HK-2 (cell line): ENCODE results near the gene SERINC2.

Experiments used
- DNase-seq: peaks from one replicate; pipeline ENCODE4 v3.0.0-alpha.2; 2018; ENCODE audit not compliant: unreplicated experiment

SERINC2 gene

GRCh38 chr1:31412732-31413404 lies at the start of gene SERINC2:
SERINC2 (plus strand) TSS chr1:31413213; CDS start chr1:31413266, 53 bp downstream.
- DNase-seq, result peak; percentile 32

DNA sequence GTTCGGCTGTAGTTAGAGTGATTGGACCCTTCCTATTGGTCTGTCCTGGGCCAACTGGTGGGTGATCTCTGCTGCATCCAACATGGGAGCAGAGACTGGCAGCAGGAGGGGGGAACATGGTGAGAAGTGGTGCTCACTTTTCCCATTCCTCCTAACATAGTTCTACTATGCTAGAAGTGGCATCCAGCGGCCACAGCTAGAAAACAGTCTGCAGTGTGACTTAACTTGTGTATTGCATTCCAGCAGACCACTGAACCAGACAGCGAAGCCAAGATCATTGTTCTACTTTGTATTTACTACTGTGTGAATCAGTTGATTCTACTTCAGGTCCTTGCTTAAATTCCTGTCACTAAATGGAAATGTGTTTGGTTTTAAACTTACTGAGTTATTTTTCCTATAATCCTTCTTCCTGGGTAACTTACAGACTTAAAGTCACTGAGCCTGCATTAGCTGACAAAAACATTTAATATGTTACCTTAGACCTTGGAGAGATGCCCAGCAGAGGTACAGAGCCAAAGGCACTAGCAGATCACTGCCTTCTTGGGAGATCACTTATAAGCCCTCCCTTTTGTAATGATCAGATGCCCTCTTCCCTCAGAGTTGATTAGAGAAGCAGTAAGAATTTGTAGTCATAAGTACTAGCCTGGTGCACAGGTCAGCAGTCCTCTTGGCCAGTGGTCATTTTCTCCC lies 48.3 kb upstream of the SERINC2 start:
- DNase-seq, result peak; percentile 33

DNA sequence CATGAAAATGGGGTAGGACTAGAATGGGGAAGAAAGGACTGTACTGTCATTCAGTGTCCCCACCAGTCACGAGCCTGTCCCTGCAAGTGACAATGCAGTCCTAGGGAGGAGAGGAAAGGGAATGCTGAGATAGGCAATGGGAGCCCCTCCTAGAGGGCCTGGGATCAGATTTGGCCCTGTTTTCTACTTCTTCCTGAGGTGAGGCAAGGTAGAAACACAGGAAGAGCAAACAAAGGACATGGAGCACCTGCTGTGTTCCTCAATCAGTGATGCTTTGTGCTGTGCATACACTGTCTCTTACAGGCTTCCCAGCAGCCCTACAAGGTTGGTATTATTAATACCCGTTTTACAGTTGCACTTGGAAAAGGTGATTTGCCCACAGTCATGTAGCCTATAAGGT lies 46.2 kb upstream of the SERINC2 start:
- no peak for DNase-seq

GRCh38 chr1:31368611-31369107 lies 44.4 kb upstream of the SERINC2 start:
- DNase-seq, result no peak

DNA sequence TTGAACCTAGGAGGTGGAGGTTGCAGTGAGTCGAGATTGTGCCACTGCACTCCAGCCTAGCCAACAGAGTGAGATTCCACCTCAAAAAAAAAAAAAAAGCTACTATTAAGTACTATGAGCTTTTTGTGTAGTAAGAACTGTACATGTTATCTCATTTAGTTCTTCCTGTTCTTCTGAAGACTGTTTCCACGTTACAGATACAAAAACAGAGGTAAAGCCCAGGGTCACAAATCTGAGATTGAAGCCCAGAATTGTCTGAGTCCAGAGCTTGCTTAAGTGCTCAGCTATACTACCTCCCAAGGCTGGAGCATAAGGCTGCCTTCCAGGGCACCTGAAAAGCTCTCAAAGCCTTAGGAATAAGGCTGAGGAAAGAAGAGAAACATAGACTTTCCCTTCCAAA lies 43.0 kb upstream of the SERINC2 start:
- no peak for DNase-seq

DNA sequence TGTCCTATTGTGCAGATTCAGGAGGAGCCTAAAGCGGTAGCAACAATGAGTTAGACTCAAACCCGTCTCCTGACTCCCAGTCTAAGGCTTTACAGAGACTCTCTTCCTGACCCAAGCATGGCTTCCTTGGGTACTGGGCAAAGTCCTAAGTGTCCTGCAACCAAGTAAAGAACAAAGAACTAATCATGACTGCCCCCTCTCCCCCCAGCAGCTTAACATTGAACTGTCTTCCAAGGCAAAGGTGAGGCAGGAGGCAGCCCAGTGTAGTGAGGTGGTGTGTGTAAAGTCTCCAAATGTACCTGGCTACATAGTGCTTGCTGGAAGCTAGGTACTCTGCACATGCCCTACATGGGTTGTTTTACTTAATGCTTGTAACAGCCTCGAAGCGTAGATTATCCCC lies 42.4 kb upstream of the SERINC2 start:
- no peak for DNase-seq

DNA sequence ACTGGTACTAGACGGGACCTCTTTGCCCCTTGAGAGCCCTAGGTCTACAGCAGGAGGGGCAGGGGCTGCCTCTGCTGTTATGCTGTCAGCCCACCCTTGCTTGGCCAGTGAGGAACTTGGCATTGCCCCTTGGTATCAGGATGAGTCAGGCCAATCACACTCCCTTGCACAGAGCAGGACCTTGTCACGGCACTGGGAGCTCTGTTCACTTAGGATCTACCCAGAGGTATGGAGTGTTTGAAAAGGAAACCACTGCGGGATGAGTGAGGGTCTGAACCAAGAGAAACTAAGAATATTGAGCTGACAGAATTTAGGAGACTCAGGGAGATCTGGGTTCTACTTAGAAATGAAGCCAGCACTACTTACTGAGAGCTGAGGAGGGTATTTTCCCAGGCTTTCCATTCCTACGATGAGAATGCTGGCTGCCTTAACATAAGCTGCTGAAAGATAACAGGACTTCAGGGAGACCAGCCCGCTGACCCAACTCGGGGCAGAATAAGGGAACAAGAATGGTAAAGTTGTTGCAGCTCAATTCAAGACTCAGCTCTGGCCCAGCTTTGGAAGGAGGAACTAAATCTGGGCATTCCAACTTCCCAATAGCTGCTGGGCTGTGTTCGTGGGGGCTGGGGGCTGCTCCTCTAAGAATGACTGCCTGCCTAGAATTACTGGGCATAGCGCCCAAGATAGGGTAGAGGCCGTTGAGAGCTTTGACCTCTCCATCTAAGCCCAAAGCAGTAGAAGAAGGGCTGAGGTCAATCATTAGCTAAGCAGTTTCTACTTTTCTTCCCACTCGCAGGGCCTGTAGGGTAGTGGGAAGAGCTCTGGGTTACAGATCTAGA lies 41.7 kb upstream of the SERINC2 start:
- DNase-seq, result no peak

GRCh38 chr1:31372051-31372450 lies 41.0 kb upstream of the SERINC2 start:
- no peak for DNase-seq

DNA sequence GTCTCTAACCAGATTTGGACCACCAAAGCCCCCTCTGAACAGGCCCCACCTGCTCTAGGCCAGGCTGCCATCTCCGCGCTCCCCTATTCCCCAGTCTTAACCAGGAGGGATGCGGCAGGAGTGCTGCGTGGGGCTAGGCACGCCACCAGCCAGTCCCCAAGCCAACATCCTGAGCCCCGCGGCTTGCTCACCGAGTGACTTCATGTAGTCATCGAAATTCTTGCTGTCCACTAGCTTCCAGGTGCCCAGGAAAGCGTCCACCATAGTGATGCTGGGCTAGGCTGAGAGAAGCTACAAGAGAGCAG lies 40.3 kb upstream of the SERINC2 start:
- DNase-seq, result no peak

GRCh38 chr1:31373056-31373896 lies 39.7 kb upstream of the SERINC2 start, which contains the start of gene FABP3:
FABP3 (minus strand) TSS chr1:31373076; CDS start chr1:31373014, 62 bp downstream.
- DNase-seq, result no peak

- no peak for DNase-seq
Observed at GRCh38 chr1:31373897-31374486, 39.0 kb upstream of the SERINC2 start.

DNA sequence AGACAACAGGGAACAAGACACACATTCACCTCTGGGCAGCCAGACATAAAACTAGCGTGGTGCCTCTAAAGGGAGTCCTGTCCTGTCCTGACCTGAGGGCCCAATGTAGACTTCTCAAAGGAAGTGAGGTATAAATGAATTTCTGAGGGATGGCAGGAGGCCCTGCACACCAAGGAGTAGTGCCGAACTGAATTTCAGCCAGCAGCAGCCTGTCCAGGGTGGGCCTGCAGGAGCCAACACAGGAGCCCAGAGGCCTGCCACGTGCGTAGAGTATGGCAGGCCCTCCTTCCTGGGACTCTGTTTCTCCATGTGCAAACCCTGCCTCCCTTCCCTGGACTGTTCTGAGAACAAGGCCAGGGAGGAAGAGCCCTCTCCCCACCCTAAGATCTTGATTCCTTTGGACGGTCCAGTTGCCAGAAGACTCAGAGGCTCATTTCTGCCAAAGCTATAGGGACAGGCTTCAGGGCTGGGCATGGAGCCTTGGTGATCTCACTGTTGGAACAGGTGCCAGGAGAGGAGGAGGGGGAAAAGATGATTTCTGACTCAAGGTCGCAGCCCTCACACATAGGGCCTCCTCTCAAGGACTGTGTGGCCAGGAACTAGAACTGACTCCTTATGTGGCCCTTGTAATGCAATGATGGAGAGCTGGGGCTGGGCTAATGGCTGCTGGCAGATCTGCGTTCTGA lies 38.4 kb upstream of the SERINC2 start:
- no peak for DNase-seq

GRCh38 chr1:31376375-31377134 lies 36.5 kb upstream of the SERINC2 start:
- peak; percentile 76 for DNase-seq

DNA sequence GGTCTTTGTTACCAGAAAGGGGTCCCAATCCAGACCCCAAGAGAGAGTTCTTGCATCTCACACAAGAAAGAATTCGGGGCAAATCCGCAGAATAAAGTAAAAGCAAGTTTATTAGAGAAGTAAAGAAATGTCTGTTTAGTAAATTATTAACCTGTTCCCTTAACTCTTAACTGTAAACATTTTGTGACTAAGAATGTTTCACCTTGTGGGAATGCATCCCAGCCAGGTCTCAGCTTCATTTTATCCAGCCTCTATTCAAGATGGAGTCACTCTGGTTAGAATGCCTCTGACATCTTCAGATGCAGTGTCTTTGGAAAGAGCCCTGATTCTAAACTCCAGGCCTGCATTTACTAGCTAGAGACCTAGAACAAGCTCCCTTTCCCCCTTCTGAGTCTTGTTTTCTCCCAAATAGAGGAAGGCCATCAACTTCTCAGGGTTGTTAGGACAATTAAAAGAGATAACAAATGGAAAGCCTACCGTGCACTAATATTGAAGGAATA lies 35.6 kb upstream of the SERINC2 start:
- no peak for DNase-seq

DNA sequence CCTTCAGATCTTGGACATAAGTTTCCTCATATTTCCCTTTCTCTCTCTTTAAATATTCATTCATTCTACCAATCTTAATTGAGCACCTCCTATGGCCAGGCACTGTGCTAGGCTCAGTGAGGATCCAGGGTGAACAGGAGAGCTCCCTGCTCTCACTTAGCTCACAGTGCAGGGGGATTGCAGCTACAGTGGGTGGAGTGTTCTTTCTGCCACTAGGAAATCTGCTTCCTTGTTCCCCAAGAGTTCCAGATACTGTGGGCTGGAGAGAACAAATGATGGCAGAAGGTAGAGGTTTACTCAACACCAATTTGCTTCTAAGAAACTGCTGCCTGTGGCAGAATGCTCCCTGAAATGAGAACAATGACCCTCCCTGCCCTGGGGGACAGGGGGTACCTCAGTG lies 35.0 kb upstream of the SERINC2 start:
- no peak for DNase-seq

GRCh38 chr1:31380181-31380580 lies 32.8 kb upstream of the SERINC2 start:
- DNase-seq, result no peak

DNA sequence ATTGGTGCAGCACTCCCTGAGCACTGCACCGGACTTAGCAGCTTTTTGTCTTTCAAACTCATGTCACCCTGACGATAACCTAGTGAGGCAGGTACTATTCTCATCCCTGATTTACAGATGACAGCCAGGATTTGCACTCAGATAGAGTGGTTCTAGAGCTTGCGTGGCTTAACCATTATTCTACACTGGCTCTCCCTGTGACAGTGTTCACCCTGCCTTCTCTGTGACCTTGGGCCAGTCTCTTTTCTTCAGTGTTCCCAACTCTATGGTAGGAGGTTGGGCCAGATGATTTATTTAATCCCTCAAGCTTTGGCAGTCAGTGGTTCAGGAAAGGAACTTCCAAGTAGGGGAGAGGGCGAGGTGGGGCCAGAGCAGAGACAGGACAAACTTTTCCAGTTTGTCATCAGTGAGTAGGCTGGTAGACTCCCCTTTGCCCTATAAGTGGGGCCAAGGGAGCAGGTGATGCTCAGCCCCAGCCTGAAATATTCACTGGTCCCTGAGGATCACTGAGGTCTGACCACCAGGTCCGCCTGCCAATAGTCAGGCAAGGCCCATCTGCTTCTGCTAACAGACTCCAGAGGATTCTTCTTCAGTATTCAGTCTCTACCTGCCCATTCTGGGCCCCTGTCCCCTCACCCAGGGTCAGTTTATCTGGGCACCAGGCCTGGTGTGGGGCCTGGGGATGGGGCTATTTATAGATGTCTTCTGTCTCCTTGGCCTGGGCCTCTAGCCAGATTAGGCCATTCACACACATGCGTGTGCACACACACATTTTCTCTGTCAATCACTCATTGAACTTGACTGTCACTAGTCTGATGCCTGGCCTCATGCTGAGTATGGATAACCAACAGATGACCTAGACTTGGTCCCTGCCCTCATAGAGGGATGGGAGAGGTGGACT lies 31.4 kb upstream of the SERINC2 start:
- no peak for DNase-seq

DNA sequence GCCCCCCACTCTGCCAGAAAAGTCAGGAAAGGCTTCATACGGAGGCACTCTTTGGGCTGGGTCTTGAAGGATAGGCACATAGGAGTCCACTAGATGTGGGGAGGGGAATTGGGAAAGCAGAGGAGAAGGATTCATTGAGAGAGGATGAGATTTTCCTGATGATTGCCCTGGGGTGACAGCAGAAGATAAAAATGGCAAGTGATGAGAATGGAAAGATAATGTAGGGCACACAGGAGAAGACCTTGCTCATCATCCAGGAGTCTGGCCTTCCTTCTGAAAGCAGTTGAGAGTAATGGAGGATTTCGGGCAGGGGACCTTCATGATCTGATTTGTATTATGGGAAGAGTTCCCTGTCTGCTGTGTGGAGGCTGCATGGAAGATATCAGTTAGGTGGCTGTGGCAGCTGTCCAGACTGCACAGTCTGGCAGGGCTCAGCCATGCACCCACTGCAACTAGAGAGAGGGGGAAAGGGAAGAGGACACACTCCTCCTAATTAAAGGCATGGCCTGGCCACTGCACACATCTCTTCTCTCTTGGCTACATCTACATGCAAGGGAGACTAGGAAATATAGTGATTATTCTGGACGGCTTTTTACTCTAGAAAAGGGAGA lies 30.5 kb upstream of the SERINC2 start:
- DNase-seq, result no peak
